Muscle of back (tissue), 11 donors: ENCODE data around the gene LRFN2. TPM values are rescaled to one million over a fixed set of nuclear protein-coding genes. Genes with fewer than 3 reads are reported as not detected.

Experiments used
- DNase-seq, 3 donors: peaks; one replicate each; pipeline versions ENCODE4 v3.0.0 to v3.0.0-alpha.2; 2013
- polyA plus RNA-seq, 10 donors: library from polyadenylated mRNA; unstranded; fragments of 120-200 nt; gene quantifications; one replicate each; pipeline ENCODE4 v1.2.1, GENCODE V29; 2013; ENCODE audit not compliant: insufficient read length in 10 of 10

The LRFN2 gene
- polyA plus RNA-seq, 10 donors, result 0.07 to 0.14 (median 0.09) TPM; not detected in 2

DNA sequence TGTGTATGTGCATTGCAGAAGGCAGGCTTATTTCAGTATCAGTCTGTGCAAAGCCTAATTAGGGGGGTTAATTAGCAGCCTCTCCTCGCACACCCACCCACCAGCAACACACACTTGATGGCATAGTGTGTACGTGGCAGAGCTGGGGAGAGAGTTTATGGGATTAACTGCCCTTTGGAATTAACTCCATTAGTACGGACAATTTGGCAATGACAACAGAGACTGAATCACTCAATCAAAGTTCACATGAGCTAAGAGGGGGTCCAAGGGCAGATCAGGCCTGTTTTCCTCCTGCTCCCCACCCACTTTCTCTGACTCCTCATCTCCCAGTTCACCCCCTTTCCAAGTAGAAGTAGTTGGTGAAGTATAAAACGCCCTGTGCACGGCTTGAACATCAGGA is 69.5 kb downstream of the LRFN2 start:
- no peak for DNase-seq

DNA sequence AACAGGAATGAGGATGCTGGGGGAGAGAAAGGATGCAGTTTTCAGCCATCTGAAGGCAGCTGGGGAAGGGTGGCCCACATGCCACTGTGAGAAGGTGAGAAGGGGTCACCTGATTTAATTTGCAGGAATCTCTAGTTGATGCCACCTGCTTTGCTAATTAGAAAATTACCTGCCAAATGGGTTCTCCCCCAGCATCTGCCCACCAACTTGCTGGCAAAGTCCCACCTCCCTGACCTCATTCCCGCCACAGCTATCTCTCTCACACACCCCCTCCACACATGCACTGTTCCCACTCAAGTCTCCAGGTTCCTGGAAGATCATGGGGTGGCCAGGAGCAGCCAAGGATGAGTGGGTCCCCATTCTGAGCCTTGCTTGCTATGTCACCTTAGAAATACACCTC is 70.7 kb downstream of the LRFN2 start:
- no peak for DNase-seq

DNA sequence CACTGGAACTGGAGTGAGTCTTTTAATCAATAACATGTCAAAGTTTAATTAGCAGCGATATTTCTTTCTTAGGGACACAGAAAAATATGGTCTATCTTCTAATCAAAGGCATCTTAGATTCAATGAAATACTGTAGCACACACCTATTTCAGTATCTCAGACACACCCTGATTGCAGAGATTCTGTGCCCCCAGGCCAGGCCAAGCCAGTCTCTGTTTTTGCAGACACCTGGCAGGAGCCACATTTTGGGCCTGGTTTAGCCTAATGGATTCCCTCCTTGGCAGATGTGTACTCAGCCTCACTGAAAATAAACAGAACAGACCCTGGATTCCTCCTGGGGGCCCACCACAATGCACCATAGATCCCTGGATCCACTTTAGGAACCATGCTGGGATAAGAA is 74.8 kb downstream of the LRFN2 start:
- DNase-seq, result no peak

DNA sequence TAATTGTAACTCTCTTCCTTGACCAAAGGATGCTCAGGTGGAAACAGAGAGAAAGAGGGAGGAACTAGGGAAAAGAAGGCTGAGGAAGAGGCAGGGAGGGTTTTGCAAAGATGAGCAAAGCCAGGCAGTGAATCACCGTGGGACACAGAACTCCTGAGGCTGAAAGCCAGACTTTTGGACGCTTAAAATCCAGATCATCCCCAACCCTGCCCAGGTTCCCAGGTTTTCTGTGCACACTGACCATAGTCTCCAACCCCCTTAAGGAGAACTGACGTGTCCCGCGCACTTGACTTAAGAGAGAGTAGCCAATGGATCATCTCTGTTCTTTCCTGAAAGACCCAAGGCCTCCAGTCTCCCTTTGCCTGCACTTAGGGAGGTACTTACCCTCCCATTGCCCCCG is 75.3 kb downstream of the LRFN2 start:
- DNase-seq, result no peak

DNA sequence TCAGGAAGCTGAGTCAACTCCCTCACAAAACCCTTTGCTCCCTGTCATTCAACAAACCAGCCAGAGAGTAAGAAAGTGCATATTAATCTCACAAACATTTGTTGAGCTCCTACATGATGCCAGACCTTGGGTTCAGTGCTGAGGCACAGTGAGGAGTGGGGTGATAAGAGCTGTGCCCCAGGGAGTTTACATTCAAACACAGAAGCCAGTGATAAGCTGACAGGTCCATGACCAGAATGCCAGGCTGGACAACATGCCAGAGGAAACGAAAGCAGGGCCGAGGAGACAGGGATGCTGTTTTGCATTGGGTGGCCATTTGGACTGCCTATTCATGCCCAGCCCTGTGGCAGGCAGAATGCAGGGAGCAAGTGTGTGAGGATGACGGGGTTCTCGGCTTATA is 76.7 kb downstream of the LRFN2 start:
- DNase-seq, result no peak

DNA sequence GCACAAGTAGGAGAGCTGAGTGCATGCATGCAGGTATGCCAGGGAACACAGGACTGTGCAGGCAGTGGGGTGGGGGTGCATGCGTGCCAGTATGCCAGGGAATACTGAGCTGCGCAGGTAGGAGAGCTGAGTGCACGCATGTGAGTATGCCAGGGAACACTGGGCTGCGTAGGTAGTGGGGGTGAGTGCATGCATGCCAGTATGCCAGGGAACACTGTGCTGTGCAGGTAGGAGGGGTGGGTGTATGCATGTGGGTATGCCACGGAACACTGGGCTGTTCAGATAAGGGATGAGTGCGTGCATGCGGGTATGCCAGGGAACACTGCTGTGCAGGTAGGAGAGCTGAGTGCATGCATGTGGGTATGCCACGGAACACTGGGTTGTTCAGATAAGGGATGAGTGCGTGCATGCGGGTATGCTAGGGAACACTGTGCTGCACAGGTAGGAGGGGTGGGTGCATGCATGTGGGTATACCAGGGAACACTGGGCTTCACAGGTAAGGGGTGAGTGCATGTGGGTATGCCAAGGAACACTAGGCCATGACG is 77.4 kb downstream of the LRFN2 start:
- no peak for DNase-seq

DNA sequence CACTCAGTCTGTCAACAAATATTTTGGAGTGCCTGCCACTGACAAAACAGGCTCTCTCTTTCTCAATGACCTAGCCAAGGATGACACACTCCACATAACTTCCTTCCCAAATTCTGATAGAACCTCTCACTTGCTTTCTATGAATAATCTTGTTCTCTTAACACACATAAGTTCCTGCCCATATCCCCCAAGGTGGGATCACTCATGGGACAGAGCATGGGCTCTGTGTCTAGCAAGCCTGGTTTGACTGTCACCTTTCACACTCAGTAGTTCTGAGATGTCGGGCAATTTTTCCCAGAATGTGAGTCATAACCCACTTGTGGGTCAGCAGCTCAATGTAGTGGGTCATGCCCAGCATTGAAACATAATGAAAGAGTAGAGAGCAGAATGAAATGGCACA is 78.1 kb downstream of the LRFN2 start:
- DNase-seq, result no peak

DNA sequence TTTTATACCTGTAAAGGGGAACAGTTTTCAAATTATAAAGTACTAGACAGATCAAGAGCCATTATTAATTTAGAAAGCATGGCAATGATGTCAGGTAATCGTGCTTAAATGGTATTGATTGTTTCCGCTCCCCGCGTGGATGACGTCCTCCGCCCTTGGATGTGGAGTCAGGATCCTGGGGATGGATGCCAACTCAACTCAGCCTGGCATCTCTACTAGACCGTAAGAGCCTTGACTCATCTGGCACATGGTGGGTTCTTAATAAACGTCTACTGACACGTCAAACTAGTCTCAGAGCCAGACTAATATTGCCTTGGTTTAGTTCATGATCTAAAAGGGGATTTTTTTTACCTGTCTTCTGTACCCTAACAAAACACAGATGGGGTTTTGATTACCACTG is 80.2 kb downstream of the LRFN2 start:
- no peak for DNase-seq

DNA sequence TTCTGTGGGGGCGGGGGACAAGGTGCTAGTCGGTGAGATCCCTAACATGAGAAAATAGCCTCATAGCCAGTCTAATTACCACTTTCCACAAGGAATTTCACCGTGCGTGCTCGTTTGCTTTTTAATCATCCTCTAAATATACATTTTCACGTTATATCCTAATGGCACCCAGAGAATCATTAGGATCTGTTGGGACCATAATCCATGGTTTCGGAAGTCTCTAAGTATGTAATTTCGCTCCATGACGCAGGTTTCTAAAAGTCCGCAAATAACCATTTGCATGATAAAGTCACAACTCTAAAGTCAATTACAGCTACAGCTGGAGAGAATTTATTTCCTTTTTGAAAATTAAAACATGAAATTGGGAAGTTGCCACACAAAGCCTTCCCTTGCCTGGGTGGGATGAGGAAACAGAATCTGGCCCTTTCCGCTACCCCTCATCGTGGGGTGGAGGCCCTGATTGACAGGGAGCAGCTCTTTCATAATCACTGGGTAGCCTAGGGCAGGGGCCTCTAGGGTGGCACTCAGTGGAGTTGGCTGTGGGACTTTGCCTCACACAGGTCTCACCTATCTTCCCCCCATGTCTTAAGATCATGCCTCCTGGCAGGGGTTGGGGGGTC is 81.9 kb downstream of the LRFN2 start:
- DNase-seq, result no peak

DNA sequence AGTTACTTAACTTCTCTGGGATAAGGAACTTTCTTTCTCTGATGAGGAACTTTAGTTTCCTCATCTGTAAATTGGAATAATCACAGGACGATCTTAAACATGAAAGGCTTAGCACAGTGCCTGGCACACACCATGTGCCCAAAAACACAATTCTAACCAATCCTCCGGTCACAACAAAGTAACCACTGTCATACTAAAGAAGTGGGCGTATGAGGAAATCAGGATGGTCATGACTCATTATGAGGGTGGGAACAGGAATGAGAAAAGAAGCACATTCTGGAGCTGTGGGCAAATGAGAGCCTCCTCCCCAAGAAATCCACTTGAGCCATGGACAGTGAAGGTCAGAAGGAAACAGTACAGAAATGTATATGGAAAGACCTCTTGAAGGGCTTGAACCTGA is 82.9 kb downstream of the LRFN2 start:
- DNase-seq, result no peak

DNA sequence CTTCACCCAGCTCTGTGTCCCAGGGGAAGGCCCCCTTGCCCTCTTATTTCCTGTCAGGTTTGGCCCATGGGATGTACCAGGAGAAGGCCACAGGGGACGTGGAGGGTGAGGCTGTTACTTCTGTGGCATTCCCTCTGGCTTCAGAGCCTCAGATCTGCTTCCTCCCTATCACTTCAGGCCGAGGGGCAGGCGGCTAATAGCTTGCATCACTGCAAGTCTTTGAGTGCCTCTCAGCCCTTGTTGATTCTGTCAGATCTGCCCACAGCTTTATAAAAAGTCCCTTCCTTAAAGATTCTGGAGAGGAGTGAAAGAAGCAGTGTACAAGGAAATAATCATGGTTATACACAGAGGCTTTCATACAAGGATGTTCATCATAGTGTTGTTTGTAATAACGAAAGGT is 86.9 kb downstream of the LRFN2 start:
- no peak for DNase-seq

DNA sequence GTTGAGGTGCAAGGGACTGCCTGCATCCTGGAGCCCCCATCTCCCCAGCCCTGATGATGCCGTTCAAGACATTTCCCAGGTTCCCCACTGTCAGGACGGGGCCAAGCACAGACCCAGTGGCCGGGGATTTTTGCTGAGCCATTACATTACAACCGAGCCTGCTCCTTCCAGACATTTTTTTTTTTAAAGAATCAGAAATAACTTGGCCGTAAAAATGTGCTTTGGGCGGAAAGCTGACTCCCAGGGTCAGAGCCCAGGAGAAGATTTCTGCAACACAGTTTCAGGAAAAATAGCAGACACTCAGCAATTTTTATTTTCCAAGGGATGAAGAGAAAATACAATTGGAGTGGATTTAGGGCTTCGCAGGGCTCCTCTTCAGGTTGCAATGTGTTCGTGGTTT is 87.9 kb downstream of the LRFN2 start:
- peak; percentile 24 to 84 (median 73) for DNase-seq

DNA sequence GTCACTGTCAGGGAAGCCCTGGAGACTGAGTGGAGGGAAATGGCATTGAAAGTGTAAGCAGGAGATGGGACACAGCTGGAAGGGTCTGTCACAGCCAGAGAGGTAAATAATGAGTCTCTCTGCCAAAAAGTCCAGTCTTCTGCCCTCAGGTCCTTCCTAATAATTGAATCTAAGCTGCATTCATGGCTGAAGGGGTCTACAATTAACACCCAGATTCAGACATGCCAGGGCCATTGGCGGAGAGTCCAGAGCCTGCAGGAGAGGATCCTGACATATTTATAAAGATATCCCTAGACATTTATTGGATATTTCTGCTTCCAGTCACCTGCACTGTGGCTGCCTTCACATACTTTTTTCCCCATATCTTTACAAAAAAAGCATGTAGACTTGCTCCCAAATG is 89.0 kb downstream of the LRFN2 start:
- no peak for DNase-seq

DNA sequence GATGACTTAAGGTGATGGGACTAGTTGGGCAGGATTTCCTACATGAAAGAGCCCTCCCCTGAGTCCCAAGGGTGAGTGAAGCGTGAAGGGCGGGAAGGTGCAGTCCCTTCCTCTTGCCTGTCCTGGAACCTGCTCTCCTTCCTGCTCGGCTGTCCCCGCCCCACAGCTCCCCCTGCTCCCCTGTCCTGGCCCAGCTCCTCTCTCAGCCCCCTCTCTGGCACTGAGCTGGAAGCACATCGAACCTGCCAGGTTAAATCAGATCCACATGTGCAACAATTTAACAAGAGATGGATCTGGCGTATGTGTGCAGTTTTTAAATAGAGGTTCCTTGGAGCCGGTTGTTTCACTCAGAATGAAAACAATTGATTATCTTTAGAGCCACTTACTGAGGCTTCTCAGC is 95.0 kb downstream of the LRFN2 start:
- peak in 2 of 3 donors; percentile 29 to 49 for DNase-seq

DNA sequence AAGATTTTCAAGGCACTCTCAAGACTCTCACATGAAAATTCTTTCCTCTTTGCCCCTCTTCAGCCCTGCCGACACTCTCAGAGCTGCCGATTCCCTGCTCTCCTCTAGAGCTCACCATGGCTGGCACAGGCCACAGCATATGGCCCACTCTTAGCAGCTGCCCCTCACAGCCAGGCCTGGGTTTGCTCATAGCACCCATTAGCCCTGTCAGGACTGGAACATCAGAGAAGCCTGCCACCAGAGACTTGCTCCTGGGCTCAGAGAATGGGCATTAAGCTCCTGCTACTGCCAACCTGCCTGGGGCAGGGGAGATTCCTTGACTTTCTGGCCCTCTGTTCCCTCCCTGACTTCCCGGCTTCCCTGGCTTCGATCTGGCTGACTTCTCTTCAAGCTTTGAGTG is 96.7 kb downstream of the LRFN2 start:
- DNase-seq, result no peak

DNA sequence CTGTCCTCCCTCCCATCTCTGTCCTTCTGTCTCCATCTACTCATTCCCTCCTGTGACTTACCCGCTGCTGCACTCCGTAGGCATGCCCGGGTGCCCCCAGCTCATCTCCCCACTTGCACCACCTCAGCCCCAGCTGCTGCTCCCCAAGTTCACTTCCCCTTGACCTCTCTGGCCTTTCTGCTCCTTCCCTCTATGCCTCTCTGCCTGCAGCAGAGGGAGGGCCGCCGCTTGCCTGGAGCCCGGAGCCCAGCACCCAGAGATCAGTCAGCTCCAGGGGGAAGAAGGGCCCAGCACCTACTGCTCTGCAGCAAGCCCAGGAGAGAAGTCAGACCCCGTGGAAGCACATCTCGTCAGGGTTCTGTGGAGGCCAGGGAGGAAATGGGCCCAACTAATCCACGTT is 97.4 kb downstream of the LRFN2 start:
- no peak for DNase-seq

DNA sequence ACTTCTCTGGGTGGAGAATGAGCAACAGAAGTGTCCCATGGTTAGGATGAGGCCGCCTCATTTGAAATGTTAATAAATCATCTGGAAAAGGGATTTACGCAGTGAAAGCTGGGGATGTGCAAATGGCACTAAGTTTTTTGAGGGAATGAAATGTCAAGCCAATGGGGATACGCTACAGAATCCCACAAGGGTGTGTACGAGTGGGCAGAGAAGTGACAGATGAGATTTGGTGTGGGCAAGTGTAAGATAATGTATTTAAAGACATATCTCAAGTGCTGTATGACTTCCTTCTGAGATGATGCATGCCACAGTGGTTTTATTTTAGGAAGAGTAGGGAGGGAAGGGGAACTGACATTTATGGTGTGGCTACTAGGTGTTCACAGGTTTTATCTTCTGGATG is 100.6 kb downstream of the LRFN2 start:
- DNase-seq, result no peak

DNA sequence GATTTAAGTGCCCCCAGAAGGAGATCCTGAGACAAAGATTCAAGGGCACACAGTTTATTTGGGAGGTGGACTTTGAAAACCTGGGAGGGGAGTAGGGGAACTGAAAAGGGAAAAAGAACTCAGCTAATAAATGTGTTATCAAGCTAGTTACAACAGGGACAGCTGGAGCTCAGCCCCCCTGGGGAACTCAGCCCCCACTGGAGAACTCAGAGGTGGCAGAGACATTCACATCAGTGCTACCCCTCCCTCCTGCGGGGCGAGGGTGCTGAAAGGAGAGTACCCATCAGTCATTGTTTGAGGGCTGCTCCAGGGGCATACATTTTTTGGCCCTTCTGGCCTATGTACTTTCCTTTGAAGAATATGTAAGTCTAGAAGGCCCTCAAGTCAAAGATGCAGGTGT is 101.4 kb downstream of the LRFN2 start:
- DNase-seq, result no peak

DNA sequence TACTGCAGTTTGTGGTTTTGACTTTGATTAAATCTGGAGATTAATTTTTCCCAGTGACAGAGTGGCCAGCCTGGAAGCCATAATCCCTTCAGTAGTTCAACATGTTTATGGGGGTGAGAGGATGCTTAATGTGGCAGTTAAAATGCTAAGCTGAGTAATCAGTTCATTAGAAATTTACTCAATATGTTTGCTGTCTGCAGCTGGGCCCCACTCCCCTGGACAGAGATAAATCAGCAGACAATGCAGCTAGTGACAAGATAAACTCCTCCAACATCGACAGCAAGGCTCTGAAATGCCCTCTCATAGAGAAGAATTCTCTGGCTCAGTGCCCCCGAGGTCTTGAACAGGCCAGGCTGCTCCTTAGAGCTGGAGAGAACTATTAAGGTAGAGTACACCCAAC is 101.9 kb downstream of the LRFN2 start:
- no peak for DNase-seq

DNA sequence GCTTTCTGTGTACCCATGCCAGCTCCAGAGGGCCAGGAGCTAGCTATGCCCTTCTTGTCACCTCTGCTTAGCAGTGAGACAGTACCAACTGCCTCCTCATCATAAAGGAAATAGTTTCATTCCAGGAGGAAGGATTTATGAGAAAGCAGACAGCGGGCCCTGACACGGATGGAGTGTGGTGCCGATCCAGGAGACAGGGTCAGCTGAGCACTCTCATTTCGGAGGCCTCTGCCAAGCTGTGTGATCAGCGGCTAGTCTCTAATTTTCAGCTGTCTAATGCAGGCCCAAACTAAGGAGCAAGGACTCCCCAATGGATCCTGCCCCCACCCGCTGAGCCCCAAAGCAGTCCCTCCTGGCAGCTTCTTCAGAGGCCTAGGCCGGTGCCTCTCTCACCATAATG is 103.1 kb downstream of the LRFN2 start:
- peak in 1 of 3 donors; percentile 19 for DNase-seq

DNA sequence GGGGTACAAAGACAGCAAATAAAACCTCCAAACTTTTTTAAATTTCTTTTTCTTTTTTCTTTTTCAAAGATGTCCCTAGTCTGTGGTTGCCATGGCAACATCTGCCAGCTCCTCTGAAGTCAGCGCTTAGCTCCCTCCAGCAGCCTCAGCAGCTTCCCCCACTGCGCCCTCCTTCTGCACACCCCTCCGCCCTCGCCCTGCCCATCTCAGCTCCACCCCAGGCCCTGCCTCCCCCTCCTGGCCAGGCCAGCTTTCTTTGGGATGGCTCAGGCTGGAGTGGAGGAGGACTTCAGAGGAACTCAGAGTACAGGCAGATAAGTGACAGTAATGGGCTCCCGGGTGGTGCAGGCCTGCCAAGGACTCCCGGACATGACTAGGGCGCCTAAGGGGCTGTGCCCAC is 104.6 kb downstream of the LRFN2 start:
- peak in 1 of 3 donors; percentile 22 for DNase-seq

DNA sequence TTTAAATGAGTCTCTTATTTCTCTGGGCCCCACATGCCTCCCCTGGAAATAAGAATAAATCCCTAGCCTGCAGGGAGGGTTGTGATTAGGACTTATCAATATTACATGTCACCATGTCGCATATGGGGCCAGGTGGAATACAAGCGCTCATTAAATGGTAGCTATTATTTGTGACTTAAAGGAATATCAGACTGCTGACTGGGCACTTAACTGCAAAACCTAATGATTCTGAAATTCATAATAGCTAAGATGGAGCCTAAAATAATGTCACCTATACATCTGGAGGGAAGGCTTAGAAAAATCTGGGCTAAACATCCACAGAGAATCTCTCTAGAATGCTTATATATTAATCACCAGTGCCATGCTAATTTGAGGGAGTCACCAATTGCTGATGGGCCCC is 106.5 kb downstream of the LRFN2 start:
- DNase-seq, result no peak

DNA sequence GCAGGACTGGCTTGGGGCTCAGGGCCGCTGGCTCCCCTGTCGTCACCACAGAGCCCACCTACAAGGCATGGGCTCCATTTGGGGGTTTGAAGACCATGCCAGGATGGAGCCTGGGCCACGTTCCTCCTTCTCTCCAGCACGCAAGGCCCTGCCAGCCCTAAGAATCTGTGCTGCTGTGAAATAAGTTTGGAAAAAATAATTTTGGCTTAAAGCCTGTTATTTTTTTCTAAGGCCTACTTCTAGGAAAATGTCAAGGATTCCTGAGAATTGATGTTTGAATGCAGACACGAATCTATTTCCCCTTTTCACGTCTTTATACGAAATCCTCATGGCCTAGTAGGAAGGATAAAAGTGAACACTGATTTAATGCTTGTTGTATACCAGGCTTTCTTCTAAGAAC is 107.5 kb downstream of the LRFN2 start:
- DNase-seq, result peak in 2 of 3 donors; percentile 16 to 41
